H1 (cell line): ENCODE measurements around the gene USP30. TPM values are rescaled to one million over a fixed set of nuclear protein-coding genes. Genes with fewer than 3 reads are reported as not detected.

Source experiments
- CTCF ChIA-PET: fragments of 300-600 bp; sonication (Branson Sonifier 250); formaldehyde crosslinking; loops from one replicate; lab custom pipeline; 2021; ENCODE audit not compliant: partially characterized antibody; lab: Charles Lee
- POLR2A ChIA-PET: fragments of 300-600 bp; sonication (Branson Sonifier 250); formaldehyde crosslinking; loops from one replicate; lab custom pipeline; 2021; ENCODE audit warnings: inconsistent platforms; ENCODE audit not compliant: partially characterized antibody; lab: Charles Lee
- DNase-seq, 2 experiments: peaks; one replicate each; pipeline versions ENCODE4 v3.0.0 to v3.0.0-alpha.2; 2010 to 2022; ENCODE audit warnings: low spot score in 2 of 2, low read depth in 1 of 2, mixed read lengths in 1 of 2
- FAIRE-seq: peaks from 2 replicates; lab custom pipeline; 2011; peaks lifted over from hg19 to GRCh38; lab: Jason Lieb, UNC
- H2AFZ ChIP-seq: 2 replicates; pipeline ENCODE4 v1.8.1; 2012; ENCODE audit warnings: low read length, inconsistent platforms
- H2AK5ac ChIP-seq: 2 replicates; pipeline ENCODE4 v1.6.1; 2013; ENCODE audit warnings: low read depth, low read length
- H2BK120ac ChIP-seq: replicated peaks from 2 replicates; pipeline ENCODE3; 2013; ENCODE audit warnings: low read depth, low read length, inconsistent platforms
- H2BK12ac ChIP-seq: 2 replicates; pipeline ENCODE4 v1.6.1; 2013; ENCODE audit warnings: low read depth, low read length
- H2BK15ac ChIP-seq: 2 replicates; pipeline ENCODE4 v1.6.1; 2013; ENCODE audit warnings: low read length
- H2BK20ac ChIP-seq: 2 replicates; pipeline ENCODE4 v1.6.1; 2013; ENCODE audit warnings: low read length
- H2BK5ac ChIP-seq: 2 replicates; pipeline ENCODE4 v1.6.1; 2013; ENCODE audit warnings: low read depth, low read length
- H3K14ac ChIP-seq: 2 replicates; pipeline ENCODE4 v1.6.1; 2013; ENCODE audit warnings: inconsistent platforms; ENCODE audit not compliant: insufficient read length
- H3K18ac ChIP-seq: 2 replicates; pipeline ENCODE4 v1.6.1; 2013; ENCODE audit warnings: low read length; ENCODE audit errors: extremely low read depth
- H3K23ac ChIP-seq: 2 replicates; pipeline ENCODE4 v1.6.1; 2013; ENCODE audit warnings: inconsistent platforms; ENCODE audit not compliant: insufficient read length
- H3K23me2 ChIP-seq: 2 replicates; pipeline ENCODE4 v1.6.1; 2013; ENCODE audit warnings: low read depth, low read length
- H3K27ac ChIP-seq: 2 replicates; pipeline ENCODE4 v1.6.1; 2011; ENCODE audit warnings: low read depth, low read length, inconsistent platforms
- H3K27me3 ChIP-seq, 4 experiments: replicated peaks in 1 of 4; 1 replicate in 1 of 4; 2 replicates in 3 of 4; pipeline versions ENCODE4 v1.6.1 to v1.8.1; 2011 to 2013; ENCODE audit warnings: low read length in 3 of 4, mild to moderate bottlenecking in 3 of 4, inconsistent platforms in 2 of 4, mixed read lengths in 2 of 4, moderate library complexity in 1 of 4; ENCODE audit not compliant: control insufficient read depth in 3 of 4, insufficient read depth in 3 of 4; ENCODE audit errors: extremely low read depth in 1 of 4
- H3K36me3 ChIP-seq, 4 experiments: 2 replicates each; pipeline versions ENCODE4 v1.6.1 to v1.8.1; 2011 to 2013; ENCODE audit warnings: mild to moderate bottlenecking in 4 of 4, low read length in 3 of 4, moderate library complexity in 2 of 4, control low read depth in 1 of 4, inconsistent platforms in 1 of 4; ENCODE audit not compliant: insufficient read depth in 4 of 4, control insufficient read depth in 2 of 4
- H3K4ac ChIP-seq: replicated peaks from 2 replicates; pipeline ENCODE3; 2013; ENCODE audit warnings: low read length, low read depth, mixed read lengths, inconsistent platforms; ENCODE audit not compliant: insufficient read length
- H3K4me1 ChIP-seq, 4 experiments: replicated peaks in 1 of 4; 1 replicate in 1 of 4; 2 replicates in 3 of 4; pipeline versions ENCODE4 v1.6.1 to v1.8.1; 2011 to 2013; ENCODE audit warnings: low read length in 3 of 4, inconsistent platforms in 2 of 4, mixed read lengths in 1 of 4; ENCODE audit not compliant: insufficient read depth in 4 of 4, control insufficient read depth in 3 of 4
- H3K4me2 ChIP-seq, 2 experiments: 2 replicates each; pipeline versions ENCODE4 v1.6.1 to v1.8.1; 2011 to 2013; ENCODE audit warnings: low read depth in 2 of 2, low read length in 2 of 2, control low read depth in 1 of 2, inconsistent platforms in 1 of 2, mild to moderate bottlenecking in 1 of 2; ENCODE audit not compliant: insufficient read depth in 1 of 2
- H3K4me3 ChIP-seq, 4 experiments: fragments of 200-600, 300-600 bp in 1 of 4; sonication (generic), shearing (Covaris generic), sonication (Bioruptor Twin) in 1 of 4; 2 replicates each; pipeline versions ENCODE4 v1.5.1 to v1.8.1; 2011 to 2016; ENCODE audit warnings: low read length in 4 of 4, low read depth in 3 of 4, control low read depth in 2 of 4, inconsistent platforms in 2 of 4, mild to moderate bottlenecking in 2 of 4, mixed read lengths in 1 of 4, moderate library complexity in 1 of 4; ENCODE audit not compliant: insufficient read depth in 2 of 4; ENCODE audit errors: extremely low read depth in 1 of 4
- H3K56ac ChIP-seq: replicated peaks from 2 replicates; pipeline ENCODE3; 2013; ENCODE audit warnings: low read depth, mild to moderate bottlenecking, mixed read lengths, low read length, inconsistent platforms; ENCODE audit not compliant: insufficient read length
- H3K79me1 ChIP-seq: 2 replicates; pipeline ENCODE4 v1.6.1; 2013; ENCODE audit warnings: low read depth, low read length, control low read depth
- H3K79me2 ChIP-seq, 2 experiments: 2 replicates each; pipeline versions ENCODE4 v1.6.1 to v1.8.1; 2012 to 2013; ENCODE audit warnings: low read length in 2 of 2, mild to moderate bottlenecking in 2 of 2, inconsistent platforms in 1 of 2; ENCODE audit not compliant: insufficient read depth in 2 of 2, control insufficient read depth in 1 of 2
- H3K9ac ChIP-seq, 4 experiments: replicated peaks in 1 of 4; 1 replicate in 1 of 4; 2 replicates in 3 of 4; pipeline versions ENCODE4 v1.6.1 to v1.8.1; 2011 to 2013; ENCODE audit warnings: low read depth in 3 of 4, low read length in 3 of 4, control low read depth in 2 of 4, mild to moderate bottlenecking in 2 of 4, moderate library complexity in 2 of 4, inconsistent platforms in 1 of 4; ENCODE audit errors: extremely low read depth in 1 of 4
- H3K9me3 ChIP-seq, 2 experiments: 2 replicates each; pipeline versions ENCODE4 v1.6.1 to v1.8.1; 2012 to 2013; ENCODE audit warnings: mild to moderate bottlenecking in 2 of 2, moderate library complexity in 2 of 2, control low read depth in 1 of 2, inconsistent platforms in 1 of 2, low read depth in 1 of 2, low read length in 1 of 2, mixed read lengths in 1 of 2; ENCODE audit not compliant: insufficient read depth in 2 of 2
- H4K20me1 ChIP-seq, 2 experiments: replicated peaks in 1 of 2; 2 replicates each; pipeline versions ENCODE3 to v1.8.1; 2011 to 2013; ENCODE audit warnings: inconsistent platforms in 2 of 2, low read length in 2 of 2, mild to moderate bottlenecking in 1 of 2; ENCODE audit not compliant: insufficient read depth in 2 of 2, control insufficient read depth in 1 of 2
- H4K5ac ChIP-seq: 2 replicates; pipeline ENCODE4 v1.6.1; 2013; ENCODE audit warnings: low read length, low read depth, mixed read lengths, inconsistent platforms; ENCODE audit not compliant: insufficient read length
- H4K8ac ChIP-seq: 2 replicates; pipeline ENCODE4 v1.8.0; 2013; ENCODE audit warnings: mild to moderate bottlenecking, moderate library complexity, low read length, inconsistent platforms; ENCODE audit not compliant: insufficient read depth; ENCODE audit errors: extremely low read depth
- H4K91ac ChIP-seq: replicated peaks from 2 replicates; pipeline ENCODE3; 2013; ENCODE audit warnings: low read length, mixed read lengths, inconsistent platforms; ENCODE audit not compliant: insufficient read length
- E2F6 ChIP-seq: IDR thresholded peaks from 2 replicates; pipeline ENCODE4 v1.6.1; 2012; ENCODE audit warnings: inconsistent platforms
- TEAD4 ChIP-seq: IDR thresholded peaks from 2 replicates; pipeline ENCODE4 v1.6.1; 2012; ENCODE audit warnings: low read depth, low read length, inconsistent platforms, mixed read lengths
- WGBS, 2 experiments: shearing (Covaris generic) in 1 of 2; methylation state at CpG; one replicate each; pipeline versions ENCODE4 v1.1.6 to v1.1.7; 2013 to 2015; ENCODE audit warnings: low lambda C conversion rate in 2 of 2, mixed read lengths in 2 of 2, inconsistent platforms in 1 of 2, low coverage in 1 of 2, missing lambda C conversion rate in 1 of 2; ENCODE audit not compliant: insufficient replicate concordance in 2 of 2, insufficient coverage in 1 of 2, insufficient read length in 1 of 2; ENCODE audit errors: extremely low coverage in 1 of 2, missing lambda C conversion rate in 1 of 2; 5-methylcytosine and 5-hydroxymethylcytosine counted together
- polyA plus RNA-seq, 7 experiments: library from polyadenylated mRNA; depleted of rRNA in 3 of 7; stranded (reverse) in 5 of 7; unstranded in 2 of 7; fragments of >200 nt in 5 of 7; fragments of 200-250 nt in 2 of 7; gene quantifications; 1 replicate in 5 of 7; 2 replicates in 1 of 7; 4 replicates in 1 of 7; pipeline versions ENCODE4 v1.2.1 to v1.2.3, GENCODE V29; 2011 to 2013; ENCODE audit warnings: missing spikeins in 2 of 7, mixed read lengths in 2 of 7
- total RNA-seq: library from RNA; stranded (reverse); fragmentation: NEBNext Ultra II Directional; extraction: Animal tissue kit (Norgen Biotek cat#: 25700); gene quantifications from 2 replicates; pipeline ENCODE4 v1.2.1, GENCODE V29; 2021
- TF ChIP-seq, protein P1 (sequence below): IDR thresholded peaks from 2 replicates; pipeline ENCODE4 v1.6.1; 2011; ENCODE audit warnings: low read length, improper control_type of control experiment

Gene USP30
- total and polyA plus RNA-seq, 2 of the 8 experiments (the other 6 are each of a cell fraction or from before 2014, with no cell fraction given) = 7.0 to 12.2 TPM

DNA sequence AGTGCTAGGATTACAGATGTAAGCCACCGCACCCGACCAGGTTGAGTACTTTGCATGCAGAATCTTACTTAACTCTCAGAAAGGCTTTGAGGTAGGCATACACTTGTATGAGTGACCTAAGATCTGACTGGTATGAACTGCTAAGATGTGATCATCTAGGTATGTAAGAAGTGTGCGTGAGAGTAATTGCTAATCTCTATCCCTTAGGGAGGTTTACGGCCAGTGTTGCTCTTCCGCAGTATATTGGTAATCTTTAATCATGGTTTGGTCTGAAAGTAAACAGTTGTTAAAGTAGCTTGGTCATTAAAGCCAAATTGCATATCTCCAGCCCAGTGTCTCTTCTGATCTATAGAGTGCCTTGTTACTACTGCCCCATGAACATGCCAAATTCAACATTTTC lies 52.8 kb downstream of the USP30 start:
- no peaks in the 10 kb centered on the region for H3K9me3 ChIP-seq
- no peak overlapping the region for H4K5ac ChIP-seq
- no peak overlapping the region for H3K23ac ChIP-seq
- ChIA-PET POLR2A (no interaction called here), CTCF (no interaction called here)
- H3K56ac ChIP-seq = no peak overlapping the region
- DNase-seq = no peak
- no peak overlapping the region for H2BK20ac ChIP-seq
- peaks cover 0 to 7% of the 10 kb centered on the region in 2 experiments; a peak in 2 of 4 replicates for H3K79me2 ChIP-seq
- no peak for FAIRE-seq
- no peaks in the 10 kb centered on the region for H3K27me3 ChIP-seq
- H3K27ac ChIP-seq = no peak overlapping the region
- H3K4me3 ChIP-seq = no peak overlapping the region
- no peaks in the 10 kb centered on the region for H3K4me1 ChIP-seq
- H2BK5ac ChIP-seq = no peak overlapping the region
- H3K4me2 ChIP-seq = no peak overlapping the region
- no peak overlapping the region for H2AFZ ChIP-seq
- H2AK5ac ChIP-seq = no peak overlapping the region
- WGBS, 2 experiments = 96% methylated on average over 5 of the region's 5 CpGs; no CpG with 5 or more reads in 1 of the 2 experiments
- H3K36me3 ChIP-seq = peaks cover 43 to 91% (median 69%) of the 10 kb centered on the region in 4 experiments
- H2BK120ac ChIP-seq = no peak overlapping the region
- H2BK15ac ChIP-seq = no peak overlapping the region
- H3K14ac ChIP-seq = no peak overlapping the region
- H3K79me1 ChIP-seq = no peaks in the 10 kb centered on the region
- no peak overlapping the region for H2BK12ac ChIP-seq
- no peak overlapping the region for H4K91ac ChIP-seq
- H3K18ac ChIP-seq = no peak overlapping the region
- H4K8ac ChIP-seq = no peak overlapping the region
- H4K20me1 ChIP-seq = peaks cover 0 to 9% of the 10 kb centered on the region in 2 experiments
- H3K9ac ChIP-seq = no peak overlapping the region
- H3K4ac ChIP-seq = no peak overlapping the region
- H3K23me2 ChIP-seq = no peaks in the 10 kb centered on the region
- TF ChIP-seq TEAD4 (no peak), E2F6 (no peak)
- TF ChIP-seq, protein P1, sequence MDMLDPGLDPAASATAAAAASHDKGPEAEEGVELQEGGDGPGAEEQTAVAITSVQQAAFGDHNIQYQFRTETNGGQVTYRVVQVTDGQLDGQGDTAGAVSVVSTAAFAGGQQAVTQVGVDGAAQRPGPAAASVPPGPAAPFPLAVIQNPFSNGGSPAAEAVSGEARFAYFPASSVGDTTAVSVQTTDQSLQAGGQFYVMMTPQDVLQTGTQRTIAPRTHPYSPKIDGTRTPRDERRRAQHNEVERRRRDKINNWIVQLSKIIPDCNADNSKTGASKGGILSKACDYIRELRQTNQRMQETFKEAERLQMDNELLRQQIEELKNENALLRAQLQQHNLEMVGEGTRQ = no peak
